ENCODE data around the gene MS4A10. TPM values are rescaled to one million over a fixed set of nuclear protein-coding genes. Genes with fewer than 3 reads are reported as not detected.
"Not testable (repeated sequence)": the region's sequence is repeated elsewhere in the genome, so short reads cannot be mapped to it uniquely, and the experiment has no call there.

The MS4A10 gene
- total and polyA plus RNA-seq, 2 experiments from 2014 or later = not detected

GRCh38 chr11:60758671-60759070, 26.5 kb upstream of the MS4A10 start:
- H3K27me3 ChIP-seq (ENCODE audit: insufficient read depth); H3K9me3 Mint-ChIP-seq; H2AFZ ChIP-seq; DNase-seq (ENCODE audit: low spot score); H3K36me3 ChIP-seq (ENCODE audit: insufficient read depth); ATAC-seq; H3K4me2 ChIP-seq; H3K36me3 Mint-ChIP-seq (ENCODE audit: low read depth); H3F3A ChIP-seq (replicated peaks; ENCODE audit: low read depth); H3K4me1 Mint-ChIP-seq; H3K27me3 Mint-ChIP-seq (ENCODE audit: insufficient read depth, low read depth, poor library complexity); H3K9me2 ChIP-seq (ENCODE audit: insufficient read depth); H3K27ac ChIP-seq (ENCODE audit: low read depth); H3K27ac Mint-ChIP-seq; H3K4me3 ChIP-seq; H4K20me1 ChIP-seq (replicated peaks; ENCODE audit: insufficient read depth); H3K4me3 Mint-ChIP-seq; H3K4me1 ChIP-seq (ENCODE audit: insufficient read depth); H3K79me2 ChIP-seq (replicated peaks; ENCODE audit: insufficient read depth): not testable (repeated sequence)

GRCh38 chr11:60759438-60760225, 25.5 kb upstream of the MS4A10 start:
- H2AFZ ChIP-seq; H3K79me2 ChIP-seq (replicated peaks; ENCODE audit: insufficient read depth); H3K36me3 Mint-ChIP-seq (ENCODE audit: low read depth); H3K27ac Mint-ChIP-seq; H3K27ac ChIP-seq (ENCODE audit: low read depth); H3K4me1 ChIP-seq (ENCODE audit: insufficient read depth); H3K4me1 Mint-ChIP-seq; H3F3A ChIP-seq (replicated peaks; ENCODE audit: low read depth); H3K36me3 ChIP-seq (ENCODE audit: insufficient read depth); H3K27me3 Mint-ChIP-seq (ENCODE audit: insufficient read depth, low read depth, poor library complexity); H3K4me3 Mint-ChIP-seq; H4K20me1 ChIP-seq (replicated peaks; ENCODE audit: insufficient read depth); H3K4me3 ChIP-seq; H3K27me3 ChIP-seq (ENCODE audit: insufficient read depth); H3K9me2 ChIP-seq (ENCODE audit: insufficient read depth); H3K4me2 ChIP-seq; ATAC-seq; DNase-seq (ENCODE audit: low spot score): not testable (repeated sequence)
- peaks cover 10% of the 10 kb centered on the region; the same call in 2 of the 3 replicates for H3K9me3 Mint-ChIP-seq

- Histone ChIP-seq H3K9me2 (ENCODE audit: insufficient read depth) (no peaks in the 10 kb centered on the region), H4K20me1 (replicated peaks; ENCODE audit: insufficient read depth) (no peaks in the 10 kb centered on the region), H2AFZ (no peak overlapping the region), H3K4me1 (ENCODE audit: insufficient read depth) (no peaks in the 10 kb centered on the region), H3K79me2 (replicated peaks; ENCODE audit: insufficient read depth) (no peaks in the 10 kb centered on the region), H3K36me3 (ENCODE audit: insufficient read depth) (no peaks in the 10 kb centered on the region), H3K27me3 (ENCODE audit: insufficient read depth) (0 out of 2 replicates have a peak, but pooled peaks cover under 1% of the 10 kb centered on the region), H3K4me2 (no peak overlapping the region), H3F3A (replicated peaks; ENCODE audit: low read depth) (no peaks in the 10 kb centered on the region), H3K27ac (ENCODE audit: low read depth) (no peak overlapping the region), H3K4me3 (no peak overlapping the region)
- no peak overlapping the region for H3K4me3 Mint-ChIP-seq
- H3K27ac Mint-ChIP-seq = no peak overlapping the region
- H3K9me3 Mint-ChIP-seq = peaks cover 10% of the 10 kb centered on the region; the same call in 2 of the 3 replicates
- peaks cover 2% of the 10 kb centered on the region for H3K27me3 Mint-ChIP-seq (ENCODE audit: insufficient read depth, low read depth, poor library complexity)
- ATAC-seq (no peak), DNase-seq (ENCODE audit: low spot score) (no peak)
- H3K36me3 Mint-ChIP-seq (ENCODE audit: low read depth) = no peaks in the 10 kb centered on the region
- peaks cover 6% of the 10 kb centered on the region; the same call in 2 of the 3 replicates for H3K4me1 Mint-ChIP-seq
- no peak for TF ChIP-seq STAT1 (IDR thresholded peaks at IDR 0.05; ENCODE audit: unreplicated experiment)
- TF ChIP-seq JUNB (IDR thresholded peaks at IDR 0.05; ENCODE audit: unreplicated experiment) = no peak
- TF ChIP-seq EZH2phosphoT487 (IDR thresholded peaks at IDR 0.05; ENCODE audit: unreplicated experiment) = no peak
- TF ChIP-seq ZNF331 (CRISPR knock-in tag; IDR thresholded peaks at IDR 0.05; ENCODE audit: low read depth) = no peak
- TF ChIP-seq CREB1 (CRISPR knock-in tag; IDR thresholded peaks at IDR 0.05; ENCODE audit: low read depth) = no peak
- no peak for TF ChIP-seq ZNF114 (CRISPR knock-in tag; IDR thresholded peaks at IDR 0.05)
- no peak for TF ChIP-seq NANOG (IDR thresholded peaks at IDR 0.05; ENCODE audit: borderline replicate concordance)
- no peak for TF ChIP-seq ETS1 (IDR thresholded peaks at IDR 0.05)
- no peak for TF ChIP-seq CTCF (conservative IDR thresholded peaks at IDR 0.05; ENCODE audit: low read depth in 2 of 2)
- no peak for TF ChIP-seq EZH2 (IDR thresholded peaks at IDR 0.05; ENCODE audit: low read depth, unreplicated experiment)
- TF ChIP-seq POLR2AphosphoS5 (IDR thresholded peaks at IDR 0.05; ENCODE audit: low read depth) = no peak
- TF ChIP-seq REST (IDR thresholded peaks at IDR 0.05; ENCODE audit: unreplicated experiment) = no peak
Measured at GRCh38 chr11:60761436-60762190, 23.5 kb upstream of the MS4A10 start.

Measured in GM23338 (cell line).